ENCODE results near the gene PWP2.
"Not testable (repeated sequence)": the region's sequence is repeated elsewhere in the genome, so short reads cannot be mapped to it uniquely, and the experiment has no call there.

Gene PWP2

GRCh38 chr21:44090325-44090724 is 16.9 kb upstream of the PWP2 start:
- H3K27me3 ChIP-seq (replicated peaks; ENCODE audit: control insufficient read depth, insufficient read depth, low read length, poor library complexity, severe bottlenecking): no peaks in the 10 kb centered on the region
- peak overlapping the region; percentile 3 for H3K4me3 ChIP-seq (ENCODE audit: insufficient read depth, low read depth, low read length, poor library complexity, severe bottlenecking)
- no peaks in the 10 kb centered on the region for H3K9me3 ChIP-seq (ENCODE audit: control insufficient read depth, low read length)
- DNase-seq: no peak
- H3K27ac ChIP-seq (ENCODE audit: insufficient read depth, low read length, poor library complexity, severe bottlenecking): peak overlapping the region; percentile 38
- peaks cover 41% of the 10 kb centered on the region for H3K36me3 ChIP-seq (ENCODE audit: control insufficient read depth, insufficient read depth, low read length)
- peaks cover 53% of the 10 kb centered on the region for H3K4me1 ChIP-seq (ENCODE audit: control insufficient read depth, insufficient read depth, low read length, poor library complexity, severe bottlenecking)

- no peak for DNase-seq
- Histone ChIP-seq H3K4me1 (ENCODE audit: control insufficient read depth, insufficient read depth, low read length, poor library complexity, severe bottlenecking) (peaks cover 34% of the 10 kb centered on the region), H3K4me3 (ENCODE audit: insufficient read depth, low read depth, low read length, poor library complexity, severe bottlenecking) (no peak overlapping the region), H3K27me3 (replicated peaks; ENCODE audit: control insufficient read depth, insufficient read depth, low read length, poor library complexity, severe bottlenecking) (no peaks in the 10 kb centered on the region), H3K27ac (ENCODE audit: insufficient read depth, low read length, poor library complexity, severe bottlenecking) (no peak overlapping the region), H3K9me3 (ENCODE audit: control insufficient read depth, low read length) (no peaks in the 10 kb centered on the region), H3K36me3 (ENCODE audit: control insufficient read depth, insufficient read depth, low read length) (peaks cover 32% of the 10 kb centered on the region)
These were observed 15.0 kb upstream of the PWP2 start for GRCh38 chr21:44092211-44092610.

GRCh38 chr21:44093761-44094160 is 13.4 kb upstream of the PWP2 start:
- peaks cover 22% of the 10 kb centered on the region for H3K36me3 ChIP-seq (ENCODE audit: control insufficient read depth, insufficient read depth, low read length)
- H3K4me1 ChIP-seq (ENCODE audit: control insufficient read depth, insufficient read depth, low read length, poor library complexity, severe bottlenecking): peaks cover 19% of the 10 kb centered on the region
- no peak overlapping the region for H3K4me3 ChIP-seq (ENCODE audit: insufficient read depth, low read depth, low read length, poor library complexity, severe bottlenecking)
- DNase-seq: no peak
- H3K9me3 ChIP-seq (ENCODE audit: control insufficient read depth, low read length): no peaks in the 10 kb centered on the region
- no peaks in the 10 kb centered on the region for H3K27me3 ChIP-seq (replicated peaks; ENCODE audit: control insufficient read depth, insufficient read depth, low read length, poor library complexity, severe bottlenecking)
- no peak overlapping the region for H3K27ac ChIP-seq (ENCODE audit: insufficient read depth, low read length, poor library complexity, severe bottlenecking)

- Histone ChIP-seq H3K36me3 (ENCODE audit: control insufficient read depth, insufficient read depth, low read length) (peaks cover 22% of the 10 kb centered on the region), H3K27me3 (replicated peaks; ENCODE audit: control insufficient read depth, insufficient read depth, low read length, poor library complexity, severe bottlenecking) (no peaks in the 10 kb centered on the region), H3K27ac (ENCODE audit: insufficient read depth, low read length, poor library complexity, severe bottlenecking) (no peak overlapping the region), H3K4me1 (ENCODE audit: control insufficient read depth, insufficient read depth, low read length, poor library complexity, severe bottlenecking) (peaks cover 8% of the 10 kb centered on the region), H3K4me3 (ENCODE audit: insufficient read depth, low read depth, low read length, poor library complexity, severe bottlenecking) (no peak overlapping the region), H3K9me3 (ENCODE audit: control insufficient read depth, low read length) (no peaks in the 10 kb centered on the region)
- no peak for DNase-seq
These were observed 12.4 kb upstream of the PWP2 start for GRCh38 chr21:44094832-44095231.

- H3K4me3 ChIP-seq (ENCODE audit: insufficient read depth, low read depth, low read length, poor library complexity, severe bottlenecking); H3K9me3 ChIP-seq (ENCODE audit: control insufficient read depth, low read length); DNase-seq; H3K27me3 ChIP-seq (replicated peaks; ENCODE audit: control insufficient read depth, insufficient read depth, low read length, poor library complexity, severe bottlenecking); H3K4me1 ChIP-seq (ENCODE audit: control insufficient read depth, insufficient read depth, low read length, poor library complexity, severe bottlenecking); H3K27ac ChIP-seq (ENCODE audit: insufficient read depth, low read length, poor library complexity, severe bottlenecking): not testable (repeated sequence)
- peaks cover 10% of the 10 kb centered on the region for H3K36me3 ChIP-seq (ENCODE audit: control insufficient read depth, insufficient read depth, low read length)
These were observed 8.7 kb upstream of the PWP2 start for GRCh38 chr21:44098507-44098906.

- DNase-seq; H3K4me3 ChIP-seq (ENCODE audit: insufficient read depth, low read depth, low read length, poor library complexity, severe bottlenecking); H3K4me1 ChIP-seq (ENCODE audit: control insufficient read depth, insufficient read depth, low read length, poor library complexity, severe bottlenecking); H3K27me3 ChIP-seq (replicated peaks; ENCODE audit: control insufficient read depth, insufficient read depth, low read length, poor library complexity, severe bottlenecking); H3K9me3 ChIP-seq (ENCODE audit: control insufficient read depth, low read length); H3K36me3 ChIP-seq (ENCODE audit: control insufficient read depth, insufficient read depth, low read length); H3K27ac ChIP-seq (ENCODE audit: insufficient read depth, low read length, poor library complexity, severe bottlenecking): not testable (repeated sequence)
These were observed 8.2 kb upstream of the PWP2 start for GRCh38 chr21:44098964-44099363.

- H3K27me3 ChIP-seq (replicated peaks; ENCODE audit: control insufficient read depth, insufficient read depth, low read length, poor library complexity, severe bottlenecking); H3K9me3 ChIP-seq (ENCODE audit: control insufficient read depth, low read length); DNase-seq; H3K27ac ChIP-seq (ENCODE audit: insufficient read depth, low read length, poor library complexity, severe bottlenecking); H3K36me3 ChIP-seq (ENCODE audit: control insufficient read depth, insufficient read depth, low read length); H3K4me1 ChIP-seq (ENCODE audit: control insufficient read depth, insufficient read depth, low read length, poor library complexity, severe bottlenecking); H3K4me3 ChIP-seq (ENCODE audit: insufficient read depth, low read depth, low read length, poor library complexity, severe bottlenecking): not testable (repeated sequence)
These were observed 390 bp downstream of the PWP2 start for GRCh38 chr21:44107589-44107988.

GRCh38 chr21:44113702-44114371 is 6.6 kb downstream of the PWP2 start:
- DNase-seq: not testable (repeated sequence)

GRCh38 chr21:44122131-44122530 is 14.9 kb downstream of the PWP2 start:
- H3K36me3 ChIP-seq (ENCODE audit: control insufficient read depth, insufficient read depth, low read length); H3K27ac ChIP-seq (ENCODE audit: insufficient read depth, low read length, poor library complexity, severe bottlenecking); DNase-seq; H3K4me1 ChIP-seq (ENCODE audit: control insufficient read depth, insufficient read depth, low read length, poor library complexity, severe bottlenecking); H3K4me3 ChIP-seq (ENCODE audit: insufficient read depth, low read depth, low read length, poor library complexity, severe bottlenecking); H3K27me3 ChIP-seq (replicated peaks; ENCODE audit: control insufficient read depth, insufficient read depth, low read length, poor library complexity, severe bottlenecking); H3K9me3 ChIP-seq (ENCODE audit: control insufficient read depth, low read length): not testable (repeated sequence)

More at GRCh38 chr21:44113702-44114371, 6.6 kb downstream of the PWP2 start:
- not testable (repeated sequence) for H3K27ac ChIP-seq (ENCODE audit: insufficient read depth, low read length, poor library complexity, severe bottlenecking); H3K27me3 ChIP-seq (replicated peaks; ENCODE audit: control insufficient read depth, insufficient read depth, low read length, poor library complexity, severe bottlenecking); H3K9me3 ChIP-seq (ENCODE audit: control insufficient read depth, low read length); H3K4me1 ChIP-seq (ENCODE audit: control insufficient read depth, insufficient read depth, low read length, poor library complexity, severe bottlenecking); H3K36me3 ChIP-seq (ENCODE audit: control insufficient read depth, insufficient read depth, low read length); H3K4me3 ChIP-seq (ENCODE audit: insufficient read depth, low read depth, low read length, poor library complexity, severe bottlenecking)

GRCh38 chr21:44127827-44128226 is 20.6 kb downstream of the PWP2 start:
- DNase-seq; H3K9me3 ChIP-seq (ENCODE audit: control insufficient read depth, low read length); H3K27me3 ChIP-seq (replicated peaks; ENCODE audit: control insufficient read depth, insufficient read depth, low read length, poor library complexity, severe bottlenecking); H3K36me3 ChIP-seq (ENCODE audit: control insufficient read depth, insufficient read depth, low read length); H3K27ac ChIP-seq (ENCODE audit: insufficient read depth, low read length, poor library complexity, severe bottlenecking); H3K4me1 ChIP-seq (ENCODE audit: control insufficient read depth, insufficient read depth, low read length, poor library complexity, severe bottlenecking); H3K4me3 ChIP-seq (ENCODE audit: insufficient read depth, low read depth, low read length, poor library complexity, severe bottlenecking): not testable (repeated sequence)
